Bladder microvascular endothelial cell (primary cell): Measurements from ENCODE around the gene LHX6. TPM values are rescaled to one million over a fixed set of nuclear protein-coding genes. Genes with fewer than 3 reads are reported as not detected.

Experiments used
- total RNA-seq: library from RNA; depleted of rRNA; stranded (reverse); fragments of >200 nt; gene quantifications from 2 replicates; pipeline ENCODE4 v1.2.3, GENCODE V29; 2014

Gene LHX6
- total RNA-seq, result 14.1 and 20.4 TPM in 2 replicates

GRCh38 chr9:122228568-122229484, at the start of gene LHX6:
TSS of gene LHX6 (minus strand) at chr9:122228957. CDS start at chr9:122228740, 217 bp downstream.

GRCh38 chr9:122264360-122265148, 35.8 kb upstream of the LHX6 start, which contains the start of the genes MRRF and RBM18:
TSS of gene MRRF (plus strand) at chr9:122264882. CDS start at chr9:122270892, 6,010 bp downstream.
TSS of gene RBM18 (minus strand) at chr9:122264840. CDS start at chr9:122261492, 3,348 bp downstream.

GRCh38 chr9:122159026-122159924, 69.5 kb downstream of the LHX6 start, which contains the start of the genes MORN5 and NDUFA8:
TSS of gene MORN5 (plus strand) at chr9:122159908. CDS start at chr9:122159973, 65 bp downstream.
TSS of gene NDUFA8 (minus strand) at chr9:122159779. CDS start at chr9:122159677, 102 bp downstream.

Other genes with a start within 250 kb of the LHX6 start
- gene TTLL11, start 135.6 kb downstream of the LHX6 start, total RNA-seq, result 1.5 and 3.5 TPM in 2 replicates
- gene NDUFA8, start 69.2 kb downstream of the LHX6 start, total RNA-seq, result 36.3 and 37.2 TPM in 2 replicates
- 0.49 TPM in 1 of 2 replicates, not detected in the other for gene MORN5, start 69.0 kb downstream of the LHX6 start, total RNA-seq
- 6.5 and 9.4 TPM in 2 replicates for gene RBM18, start 35.9 kb upstream of the LHX6 start, total RNA-seq
- gene MRRF, start 35.9 kb upstream of the LHX6 start, total RNA-seq, result 33.2 and 37.7 TPM in 2 replicates
- gene PTGS1, start 142.1 kb upstream of the LHX6 start, total RNA-seq, result 0.97 and 5.9 TPM in 2 replicates
- gene OR1J1, start 249.0 kb upstream of the LHX6 start, total RNA-seq, result not detected in 2 replicates